Cardiac fibroblast (primary cell): ENCODE measurements around the gene EMC1.

Experiments
- DNase-seq, 2 donors: peaks; one replicate each; pipeline versions ENCODE4 v3.0.0 to v3.0.0-alpha.2; 2010; ENCODE audit warnings: low read depth in 2 of 2
- H3K4me3 ChIP-seq, 2 donors: replicated peaks in 1 of 2; 1 replicate in 1 of 2; 2 replicates in 1 of 2; pipeline ENCODE4 v1.5.1; 2011; ENCODE audit warnings: low read depth in 2 of 2, low read length in 2 of 2, mild to moderate bottlenecking in 2 of 2, moderate library complexity in 1 of 2
- TF ChIP-seq, protein P1 (sequence below): IDR thresholded peaks from one replicate; pipeline ENCODE4 v1.5.1; 2011; ENCODE audit warnings: low read depth, mild to moderate bottlenecking, low read length, inconsistent platforms

Gene EMC1

DNA sequence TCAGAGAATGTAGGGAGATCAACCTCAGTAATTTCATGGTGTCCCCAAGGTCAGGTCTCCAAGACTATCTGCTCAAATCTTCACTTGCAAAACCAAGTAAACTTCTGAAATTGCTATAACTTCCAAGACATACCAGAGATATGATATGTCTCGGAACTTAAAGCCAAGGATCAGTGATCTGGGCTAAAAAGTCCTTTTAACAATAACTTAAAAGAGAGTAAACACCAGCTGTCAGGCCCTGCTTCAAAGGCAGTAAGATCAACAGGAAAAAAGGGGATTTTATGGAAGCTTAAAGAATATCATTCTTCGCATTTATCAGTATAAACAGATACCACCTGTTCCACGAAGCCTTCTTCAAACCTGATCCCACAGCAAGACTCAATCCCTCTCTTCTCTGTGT lies 55.0 kb downstream of the EMC1 start:
- H3K4me3 ChIP-seq: no peak overlapping the region
- TF ChIP-seq, protein P1, sequence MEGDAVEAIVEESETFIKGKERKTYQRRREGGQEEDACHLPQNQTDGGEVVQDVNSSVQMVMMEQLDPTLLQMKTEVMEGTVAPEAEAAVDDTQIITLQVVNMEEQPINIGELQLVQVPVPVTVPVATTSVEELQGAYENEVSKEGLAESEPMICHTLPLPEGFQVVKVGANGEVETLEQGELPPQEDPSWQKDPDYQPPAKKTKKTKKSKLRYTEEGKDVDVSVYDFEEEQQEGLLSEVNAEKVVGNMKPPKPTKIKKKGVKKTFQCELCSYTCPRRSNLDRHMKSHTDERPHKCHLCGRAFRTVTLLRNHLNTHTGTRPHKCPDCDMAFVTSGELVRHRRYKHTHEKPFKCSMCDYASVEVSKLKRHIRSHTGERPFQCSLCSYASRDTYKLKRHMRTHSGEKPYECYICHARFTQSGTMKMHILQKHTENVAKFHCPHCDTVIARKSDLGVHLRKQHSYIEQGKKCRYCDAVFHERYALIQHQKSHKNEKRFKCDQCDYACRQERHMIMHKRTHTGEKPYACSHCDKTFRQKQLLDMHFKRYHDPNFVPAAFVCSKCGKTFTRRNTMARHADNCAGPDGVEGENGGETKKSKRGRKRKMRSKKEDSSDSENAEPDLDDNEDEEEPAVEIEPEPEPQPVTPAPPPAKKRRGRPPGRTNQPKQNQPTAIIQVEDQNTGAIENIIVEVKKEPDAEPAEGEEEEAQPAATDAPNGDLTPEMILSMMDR: no peak
- no peak for DNase-seq

DNA sequence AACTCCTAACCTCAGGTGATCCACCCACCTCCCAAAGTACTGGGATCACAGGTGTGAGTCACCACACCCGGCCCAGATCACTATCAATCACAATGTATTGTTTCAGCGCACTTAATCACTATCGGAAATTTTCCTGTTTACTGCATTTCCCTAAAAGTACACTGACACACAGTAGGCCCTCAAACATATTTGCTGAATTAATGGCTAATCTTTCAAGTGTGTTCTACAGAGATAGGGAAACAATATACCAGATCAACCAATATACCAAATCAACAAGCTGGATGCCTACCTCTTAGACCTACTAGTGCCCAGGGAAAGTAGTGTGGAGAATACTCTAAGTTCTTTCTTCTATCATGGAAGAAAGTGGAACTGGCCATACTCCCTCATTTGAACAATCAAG lies 58.3 kb downstream of the EMC1 start:
- TF ChIP-seq, protein P1: no peak
- DNase-seq: no peak
- H3K4me3 ChIP-seq: no peak overlapping the region

DNA sequence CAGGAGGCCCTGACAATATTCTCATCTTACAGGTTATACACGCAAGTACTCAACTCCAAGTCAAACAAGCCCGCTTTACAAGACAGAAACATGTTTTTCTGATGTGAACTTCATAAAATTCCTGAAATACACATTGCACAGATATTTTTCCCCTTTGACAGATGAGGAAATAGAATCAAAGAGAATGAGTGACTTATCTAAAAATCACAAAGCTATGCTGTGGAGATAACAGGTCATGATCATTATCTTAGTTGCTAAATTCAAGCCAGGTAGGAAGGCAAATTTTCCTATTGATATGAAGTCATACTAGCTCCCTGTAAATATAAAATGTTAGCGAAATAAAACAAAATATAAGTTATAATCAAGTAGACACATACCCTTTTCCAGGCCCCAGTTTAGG lies 59.5 kb downstream of the EMC1 start:
- TF ChIP-seq, protein P1: no peak
- H3K4me3 ChIP-seq: no peak overlapping the region
- no peak for DNase-seq

DNA sequence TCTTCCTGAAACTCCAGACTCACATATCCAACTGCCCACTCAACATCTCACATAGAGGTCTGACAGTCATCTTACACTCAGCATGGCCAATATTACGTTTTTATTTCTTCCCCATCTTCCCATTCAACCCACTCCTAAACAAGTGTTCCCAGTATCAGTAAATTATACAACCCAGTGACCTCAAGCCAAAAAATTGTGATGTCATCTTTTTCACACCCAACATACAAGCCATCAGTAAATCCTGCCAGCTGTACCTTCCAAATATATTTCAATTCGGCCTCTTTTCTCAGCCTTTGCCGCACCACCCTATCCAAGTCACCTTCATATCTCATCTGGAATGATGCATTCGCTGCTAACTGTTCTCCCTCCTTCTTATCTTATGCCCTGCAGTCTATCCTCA lies 60.9 kb downstream of the EMC1 start:
- H3K4me3 ChIP-seq: no peak overlapping the region
- TF ChIP-seq, protein P1: no peak
- no peak for DNase-seq

DNA sequence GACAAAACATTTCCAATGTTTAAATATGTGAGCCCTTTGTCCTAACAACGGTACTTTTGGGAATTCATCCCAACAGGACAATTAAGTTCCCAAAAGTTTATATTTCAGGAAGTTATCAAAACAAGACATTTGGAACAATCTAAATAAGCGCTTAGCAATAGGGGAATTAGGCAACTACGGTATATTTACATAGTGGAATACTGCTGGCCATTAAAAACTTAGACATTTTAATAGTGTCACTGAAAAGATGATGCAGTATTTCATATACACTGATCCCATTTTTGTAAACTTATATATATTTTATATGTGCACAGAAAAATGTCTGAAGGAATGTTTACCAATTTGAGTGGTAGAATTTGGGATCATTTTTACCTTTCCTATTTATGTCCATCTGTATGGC lies 62.1 kb downstream of the EMC1 start:
- TF ChIP-seq, protein P1: no peak
- no peak overlapping the region for H3K4me3 ChIP-seq
- no peak for DNase-seq

DNA sequence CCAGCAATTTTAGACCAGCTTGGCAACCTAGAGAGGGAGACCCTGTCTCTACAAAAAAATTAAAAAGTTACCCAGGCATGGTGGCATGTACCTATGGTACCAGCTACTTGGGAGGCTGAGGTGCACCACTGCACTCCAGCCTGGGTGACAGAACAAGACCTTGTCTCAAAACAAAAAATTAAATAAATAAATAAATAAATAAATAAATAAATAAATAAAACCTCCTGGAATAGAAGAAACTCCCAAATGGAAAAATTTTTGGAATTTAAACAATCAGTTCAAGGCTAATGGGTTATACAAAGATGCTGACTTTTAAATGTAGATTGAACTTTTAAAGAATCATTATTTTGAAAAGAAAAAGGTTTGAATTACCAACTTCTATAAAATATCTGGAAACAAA lies 63.5 kb downstream of the EMC1 start:
- DNase-seq: no peak
- TF ChIP-seq, protein P1: no peak
- no peak overlapping the region for H3K4me3 ChIP-seq

DNA sequence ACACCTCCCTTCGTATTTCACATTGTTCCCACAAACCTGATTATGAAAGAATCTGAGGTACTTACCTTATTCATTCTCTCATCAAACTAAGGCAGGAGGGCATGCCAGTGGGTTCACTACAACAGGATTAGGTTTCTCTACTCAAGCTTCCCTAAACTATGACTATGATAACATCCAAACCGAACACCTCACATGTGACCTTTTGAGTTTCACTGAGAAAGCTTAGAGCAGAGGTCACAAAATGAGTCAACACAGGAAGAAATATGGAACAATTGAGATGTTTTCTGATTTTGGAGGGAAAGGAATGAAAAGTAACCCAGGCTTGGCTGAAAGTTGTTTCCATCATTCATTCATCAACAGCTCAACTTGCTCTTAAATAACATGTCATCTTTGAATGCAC lies 65.3 kb downstream of the EMC1 start:
- H3K4me3 ChIP-seq: no peak overlapping the region
- TF ChIP-seq, protein P1: no peak
- no peak for DNase-seq
